Epithelial cell of prostate (primary cell): ENCODE results near the gene STIMATE.

ENCODE experiments used
- DNase-seq: peaks from one replicate; pipeline ENCODE4 v3.0.0-alpha.2; 2011; ENCODE audit warnings: low read depth, low spot score
- H3K27ac ChIP-seq: fragments of 450-650 bp; 2 replicates; pipeline ENCODE4 v1.5.1; 2017; ENCODE audit warnings: mild to moderate bottlenecking

Gene STIMATE

GRCh38 chr3:52872245-52872644 lies 25.1 kb downstream of the STIMATE start:
- no peak for DNase-seq
- H3K27ac ChIP-seq, result no peak overlapping the region

DNA sequence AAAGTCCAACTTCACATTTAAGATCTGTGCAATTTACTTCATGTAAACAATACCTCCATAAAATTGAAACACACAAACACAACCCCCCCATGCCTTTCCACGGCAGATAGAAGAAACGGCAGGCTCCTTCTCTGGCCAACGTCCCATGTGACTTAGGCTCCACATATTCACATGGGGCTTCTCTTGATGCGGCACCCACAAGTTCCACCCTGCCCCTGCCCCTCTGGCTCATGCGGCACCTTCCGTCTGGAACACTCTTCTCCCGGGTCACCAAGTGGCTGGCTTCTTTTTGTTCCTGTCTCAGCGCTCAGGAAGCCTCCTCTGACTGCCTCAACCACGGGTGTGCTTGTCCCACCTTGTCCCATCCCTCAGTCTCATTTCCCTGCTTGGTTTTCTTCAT lies 25.6 kb downstream of the STIMATE start:
- no peak overlapping the region for H3K27ac ChIP-seq
- DNase-seq, result no peak

DNA sequence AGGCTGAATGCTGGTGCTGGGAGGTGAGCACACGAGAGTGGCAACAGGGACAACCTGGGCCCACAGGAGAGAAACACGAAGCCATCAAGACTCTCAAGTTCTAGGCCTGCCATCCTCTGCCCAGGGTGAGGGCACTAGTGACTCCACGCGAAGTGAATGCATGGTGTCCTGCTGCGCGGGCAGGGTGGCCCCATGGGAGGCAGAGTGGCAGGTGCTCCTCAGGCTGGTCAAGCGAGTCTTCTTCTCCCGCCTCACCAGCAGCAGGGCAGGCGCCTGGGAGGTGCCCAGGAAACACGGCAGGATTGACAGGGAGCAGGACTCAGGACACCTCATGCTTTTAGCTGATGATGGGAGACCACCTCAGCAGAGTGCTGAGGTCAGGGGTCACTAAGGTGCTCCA lies 26.9 kb downstream of the STIMATE start:
- DNase-seq, result no peak

DNA sequence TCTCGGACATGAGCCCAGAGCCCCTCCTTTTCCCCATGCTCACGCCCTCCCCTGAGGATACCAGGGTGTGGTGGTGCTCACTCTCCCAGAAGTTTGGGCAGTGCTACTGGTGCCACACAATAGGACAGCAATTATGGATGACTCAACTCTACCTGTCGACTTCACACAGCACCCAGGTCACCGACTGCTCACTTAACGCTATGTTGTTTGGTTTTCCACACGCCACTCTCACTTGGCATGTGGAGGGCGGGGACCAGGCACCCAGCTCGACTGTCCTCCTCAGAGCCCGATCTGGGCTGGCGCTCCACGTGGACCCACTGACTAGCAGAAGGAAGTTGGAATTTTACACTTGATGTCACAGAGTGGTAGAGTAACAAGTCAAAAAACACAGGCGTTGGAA lies 30.9 kb downstream of the STIMATE start:
- no peak for DNase-seq
- no peak overlapping the region for H3K27ac ChIP-seq

More for the DNA sequence above, 26.9 kb downstream of the STIMATE start:
- H3K27ac ChIP-seq, result no peak overlapping the region

GRCh38 chr3:52865994-52866393 lies 31.4 kb downstream of the STIMATE start:
- H3K27ac ChIP-seq, result no peak overlapping the region

DNA sequence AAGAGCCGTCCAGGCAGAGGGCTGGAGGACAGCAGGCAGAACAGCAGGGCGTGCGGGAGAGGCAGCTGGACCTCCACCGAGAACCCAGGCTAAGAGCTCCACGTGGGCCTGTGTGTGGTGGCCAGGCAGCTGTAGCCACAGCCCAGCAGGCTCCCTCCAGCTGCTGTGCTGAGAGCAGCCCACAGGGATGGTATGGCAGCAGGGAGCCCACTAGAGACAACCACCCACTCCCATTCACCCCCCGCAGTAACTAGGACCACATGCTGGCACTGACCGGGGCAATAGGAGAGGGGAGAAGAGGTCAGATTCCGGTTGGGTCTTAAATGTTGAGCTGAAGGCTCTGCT lies 37.0 kb downstream of the STIMATE start:
- no peak overlapping the region for H3K27ac ChIP-seq
- no peak for DNase-seq

More at GRCh38 chr3:52865994-52866393, 31.4 kb downstream of the STIMATE start:
- DNase-seq, result no peak

DNA sequence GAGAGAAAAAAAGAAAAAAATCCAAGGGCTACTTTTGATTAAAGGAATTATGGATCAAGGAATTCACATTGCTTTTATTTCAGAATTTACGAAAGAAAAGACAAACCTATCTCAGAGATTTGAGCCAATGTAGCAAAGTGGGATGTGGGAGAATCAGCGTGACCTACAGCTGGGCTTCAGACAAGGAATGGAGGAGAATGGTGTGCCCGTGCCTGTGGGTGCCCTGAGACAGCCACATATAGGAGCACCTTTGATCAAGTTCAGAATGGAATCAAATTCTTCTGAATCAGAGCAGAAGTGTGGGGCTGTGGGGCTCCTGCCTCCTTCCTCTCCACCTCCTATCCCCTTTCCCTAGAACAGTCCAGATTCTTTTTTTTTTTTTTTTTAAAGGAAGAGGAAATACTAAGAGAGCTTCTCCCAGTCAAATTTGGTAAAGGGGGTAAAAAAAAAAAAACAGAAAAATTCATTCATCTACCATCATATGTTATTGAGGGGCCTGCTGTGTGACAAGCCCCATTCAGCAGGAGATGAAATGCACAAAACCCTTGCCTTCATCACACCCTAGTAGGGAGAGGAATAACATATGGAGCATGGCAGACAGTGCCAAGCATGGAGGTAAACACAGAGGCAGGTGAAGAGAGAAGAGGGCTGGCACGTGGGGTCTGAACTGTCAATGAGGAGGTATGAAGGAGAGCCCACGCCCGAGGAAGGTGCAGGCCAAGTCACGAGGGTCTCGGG lies 37.5 kb downstream of the STIMATE start:
- no peak overlapping the region for H3K27ac ChIP-seq
- DNase-seq, result no peak

- no peak overlapping the region for H3K27ac ChIP-seq
Measured at GRCh38 chr3:52857864-52858263, 39.5 kb downstream of the STIMATE start.

GRCh38 chr3:52857133-52857532 lies 40.2 kb downstream of the STIMATE start:
- DNase-seq, result no peak
- no peak overlapping the region for H3K27ac ChIP-seq

More at GRCh38 chr3:52857864-52858263, 39.5 kb downstream of the STIMATE start:
- DNase-seq, result no peak

GRCh38 chr3:52856666-52857065 lies 40.7 kb downstream of the STIMATE start:
- DNase-seq, result no peak
- no peak overlapping the region for H3K27ac ChIP-seq

GRCh38 chr3:52854013-52854412 lies 43.3 kb downstream of the STIMATE start:
- H3K27ac ChIP-seq, result no peak overlapping the region
- DNase-seq, result no peak

- H3K27ac ChIP-seq, result no peak overlapping the region
- DNase-seq, result no peak
Measured at GRCh38 chr3:52852419-52852818, 44.9 kb downstream of the STIMATE start.

DNA sequence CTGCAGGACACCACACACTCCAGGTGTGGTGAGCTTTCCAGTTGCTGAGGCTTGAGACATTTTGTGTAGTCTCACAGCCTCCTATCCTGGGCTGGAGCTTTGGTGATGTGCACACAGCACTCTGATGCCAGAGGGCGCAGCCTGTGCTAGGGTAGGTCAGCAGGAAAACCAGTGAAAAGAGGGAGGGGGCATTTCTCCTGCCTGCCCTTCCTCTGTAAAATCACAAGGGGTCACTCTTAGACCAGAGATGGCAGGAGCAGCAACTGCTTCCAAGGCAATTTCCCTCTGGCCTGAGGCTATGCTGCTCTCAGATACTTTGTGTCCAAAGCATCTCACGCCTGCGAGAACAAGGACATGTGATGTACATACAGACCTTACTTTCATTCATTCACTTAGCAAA lies 46.0 kb downstream of the STIMATE start:
- DNase-seq, result no peak
- H3K27ac ChIP-seq, result no peak overlapping the region

DNA sequence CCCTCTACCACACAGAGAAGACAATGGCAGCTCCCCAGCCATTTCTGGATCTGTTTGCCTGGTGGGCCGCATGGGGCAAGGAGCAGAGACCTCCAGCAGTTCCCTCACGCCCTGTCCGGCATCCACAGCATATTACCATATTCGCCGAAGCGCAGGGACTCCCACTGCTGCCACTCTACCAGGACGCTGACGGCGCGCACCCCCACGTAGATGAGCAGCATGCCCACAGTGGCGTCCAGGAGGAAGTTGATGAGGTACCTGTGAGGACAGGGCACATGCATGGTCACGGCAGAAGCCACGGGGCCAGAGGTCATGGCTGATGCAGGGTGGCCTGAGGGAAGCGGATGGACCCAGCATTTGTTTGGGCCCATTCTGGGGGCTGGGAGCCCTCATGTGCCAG lies 47.7 kb downstream of the STIMATE start:
- H3K27ac ChIP-seq, result no peak overlapping the region
- DNase-seq, result no peak

DNA sequence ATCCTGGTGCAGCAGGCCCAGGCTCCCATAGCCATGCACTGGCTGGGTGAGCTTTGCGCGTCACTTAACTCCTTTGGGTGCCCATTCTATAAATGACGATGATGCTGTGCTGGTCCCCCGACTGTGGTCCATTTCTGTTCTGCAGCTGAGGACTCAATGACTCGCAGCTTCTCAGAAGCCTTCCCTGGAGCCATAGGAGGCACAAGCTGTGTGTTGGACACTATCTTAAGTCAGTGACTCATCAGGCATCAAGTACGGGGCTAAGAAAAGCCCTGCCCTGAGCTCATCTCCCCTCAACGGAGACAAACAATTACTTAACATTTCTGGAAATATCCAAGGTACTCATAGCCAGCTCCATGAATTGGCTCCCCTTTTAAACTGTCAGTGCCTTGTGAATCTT lies 48.7 kb downstream of the STIMATE start:
- DNase-seq, result no peak
- no peak overlapping the region for H3K27ac ChIP-seq

- no peak overlapping the region for H3K27ac ChIP-seq
- DNase-seq, result no peak
Measured at GRCh38 chr3:52847726-52848125, 49.6 kb downstream of the STIMATE start.

- no peak overlapping the region for H3K27ac ChIP-seq
- DNase-seq, result no peak
Measured at GRCh38 chr3:52847241-52847640, 50.1 kb downstream of the STIMATE start.

GRCh38 chr3:52846432-52846965 lies 50.8 kb downstream of the STIMATE start:
- H3K27ac ChIP-seq, result no peak overlapping the region
- DNase-seq, result no peak

- no peak for DNase-seq
- no peak overlapping the region for H3K27ac ChIP-seq
Measured at GRCh38 chr3:52845691-52846431, 51.5 kb downstream of the STIMATE start.

GRCh38 chr3:52845157-52845556 lies 52.2 kb downstream of the STIMATE start:
- no peak overlapping the region for H3K27ac ChIP-seq
- no peak for DNase-seq

DNA sequence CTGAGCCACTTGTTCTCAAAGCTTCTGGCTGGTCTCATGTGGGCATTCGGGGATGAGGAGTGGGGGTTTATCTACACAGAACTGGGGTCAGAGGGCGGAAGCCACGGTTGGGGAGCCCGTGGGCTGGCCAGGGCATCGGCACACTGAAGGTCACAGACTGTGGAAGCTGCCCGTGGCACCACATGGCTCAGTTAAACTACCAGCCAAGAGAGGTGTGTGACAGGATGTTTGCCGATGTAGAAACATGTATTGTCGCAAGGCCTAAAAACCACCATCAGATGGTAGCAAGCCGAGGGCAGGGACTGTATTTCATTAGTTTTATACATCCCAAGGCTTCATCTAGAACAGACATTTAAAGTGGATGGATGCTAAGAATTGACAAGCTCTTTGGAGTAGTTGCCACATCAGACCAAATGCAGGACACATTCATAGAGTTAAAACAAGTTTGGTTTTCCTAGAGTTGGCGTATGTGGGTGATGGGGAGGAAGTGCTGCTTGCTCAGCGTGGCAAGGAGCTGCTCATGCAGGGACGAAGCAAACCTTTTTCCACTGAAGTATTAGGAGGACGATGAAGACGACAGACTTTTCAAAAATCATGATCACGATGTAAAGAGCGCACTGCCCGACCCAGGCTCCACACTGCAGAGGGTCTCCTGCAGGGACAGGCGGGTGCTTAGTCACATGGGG lies 52.9 kb downstream of the STIMATE start:
- no peak overlapping the region for H3K27ac ChIP-seq

More for the DNA sequence above, 52.9 kb downstream of the STIMATE start:
- DNase-seq, result no peak
